ENCODE data around the gene PAWR.
"Not testable (repeated sequence)": the region's sequence is repeated elsewhere in the genome, so short reads cannot be mapped to it uniquely, and the experiment has no call there.

The PAWR gene

DNA sequence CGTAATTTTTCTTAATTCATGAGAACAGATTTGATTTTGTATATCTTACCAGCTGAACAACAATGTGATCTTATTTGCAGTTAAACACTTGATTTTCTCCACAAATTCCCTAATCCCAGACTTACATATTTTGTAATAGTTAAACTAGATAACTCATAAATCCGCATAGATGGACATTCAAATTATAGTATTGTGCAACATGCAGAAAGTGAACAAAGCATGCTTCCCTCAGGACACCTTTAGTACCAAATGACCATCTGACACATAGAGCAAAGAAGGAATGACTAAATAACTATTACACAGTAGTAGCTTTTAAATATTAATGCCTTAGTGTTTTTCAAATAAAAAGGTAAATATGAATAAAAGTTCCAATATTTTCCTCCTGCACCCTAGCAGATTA, 88.9 kb downstream of the PAWR start:
- H3K4me1 Mint-ChIP-seq (ENCODE audit: low read depth): no peaks in the 10 kb centered on the region
- H3K27ac Mint-ChIP-seq: no peak overlapping the region
- no peaks in the 10 kb centered on the region for H3K36me3 Mint-ChIP-seq
- H3K27me3 Mint-ChIP-seq: peaks cover 3% of the 10 kb centered on the region
- H3K4me3 Mint-ChIP-seq: no peak overlapping the region
- no peaks in the 10 kb centered on the region for H3K9me3 Mint-ChIP-seq (ENCODE audit: low read depth)

DNA sequence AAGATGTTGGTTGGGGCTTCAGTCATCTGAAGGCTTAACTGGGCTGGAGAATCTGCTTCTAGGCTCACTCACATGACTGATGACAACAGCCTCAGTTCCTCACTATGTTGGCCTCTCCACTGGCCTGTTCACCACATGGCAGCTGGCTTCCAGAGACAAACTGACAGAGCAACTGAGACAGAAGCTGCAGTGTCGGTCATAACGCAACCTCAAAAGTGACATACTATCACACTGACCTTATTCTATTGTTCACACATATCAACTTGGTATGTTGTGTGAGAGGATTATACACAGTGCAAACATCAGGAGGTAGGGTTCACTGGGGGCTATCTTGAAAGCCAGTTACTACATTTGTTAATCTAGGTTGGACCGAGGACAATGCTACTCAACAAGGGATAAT, 92.9 kb downstream of the PAWR start:
- no peak overlapping the region for H3K4me3 Mint-ChIP-seq
- H3K9me3 Mint-ChIP-seq (ENCODE audit: low read depth): no peaks in the 10 kb centered on the region
- H3K36me3 Mint-ChIP-seq: no peaks in the 10 kb centered on the region
- H3K4me1 Mint-ChIP-seq (ENCODE audit: low read depth): no peaks in the 10 kb centered on the region
- H3K27me3 Mint-ChIP-seq: no peaks in the 10 kb centered on the region
- no peak overlapping the region for H3K27ac Mint-ChIP-seq

DNA sequence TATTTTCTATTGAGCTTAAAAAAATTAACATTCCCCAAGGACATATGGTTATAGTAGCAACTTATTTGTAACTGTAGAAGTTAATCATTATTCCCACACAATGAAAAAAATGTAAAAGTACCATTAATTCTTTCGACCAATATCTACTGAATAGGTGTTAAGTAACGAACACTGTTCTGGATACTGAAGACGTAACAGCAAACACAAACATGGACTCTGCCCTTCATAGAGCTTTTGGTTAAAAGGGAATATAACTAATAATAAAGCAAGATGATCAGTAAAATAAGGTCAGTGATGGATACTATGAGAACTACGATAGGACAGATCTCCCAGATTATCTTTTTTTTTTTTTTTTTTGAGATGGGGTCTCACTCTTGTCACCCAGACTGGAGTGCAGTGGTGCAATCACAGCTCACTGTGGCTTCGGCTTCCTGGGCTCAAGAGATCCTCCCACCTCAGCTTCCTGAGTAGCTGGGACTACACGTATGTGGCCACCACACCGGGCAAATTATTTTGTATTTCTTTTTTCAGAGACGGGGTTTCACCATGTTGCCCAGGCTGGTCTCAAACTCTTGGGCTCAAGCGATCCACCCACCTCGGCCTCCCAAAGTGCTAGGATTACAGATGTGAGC, 93.9 kb downstream of the PAWR start:
- H3K36me3 Mint-ChIP-seq: no peaks in the 10 kb centered on the region
- no peaks in the 10 kb centered on the region for H3K9me3 Mint-ChIP-seq (ENCODE audit: low read depth)
- no peak overlapping the region for H3K27ac Mint-ChIP-seq
- H3K4me3 Mint-ChIP-seq: no peak overlapping the region
- no peaks in the 10 kb centered on the region for H3K4me1 Mint-ChIP-seq (ENCODE audit: low read depth)
- no peaks in the 10 kb centered on the region for H3K27me3 Mint-ChIP-seq

DNA sequence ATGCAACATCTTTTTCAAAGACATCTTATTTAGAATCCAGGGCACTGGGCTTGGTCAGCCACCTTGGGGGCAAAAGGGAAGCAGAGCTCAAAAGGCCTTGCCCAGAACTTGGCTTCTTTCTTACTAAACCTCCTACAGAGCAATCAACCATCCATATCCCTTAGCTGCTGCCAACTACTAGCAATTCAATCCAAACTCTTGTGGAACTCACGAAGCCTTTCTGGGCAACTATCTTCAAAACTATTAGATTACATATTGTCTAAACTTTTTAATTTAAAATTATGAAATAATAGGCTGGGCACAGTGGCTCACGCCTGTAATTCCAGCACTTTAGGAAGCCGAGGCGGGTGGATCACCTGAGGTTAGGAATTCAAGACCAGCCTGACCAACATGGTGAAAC, 95.5 kb downstream of the PAWR start:
- H3K4me1 Mint-ChIP-seq (ENCODE audit: low read depth): no peaks in the 10 kb centered on the region
- no peaks in the 10 kb centered on the region for H3K27me3 Mint-ChIP-seq
- H3K4me3 Mint-ChIP-seq: no peak overlapping the region
- no peak overlapping the region for H3K27ac Mint-ChIP-seq
- H3K36me3 Mint-ChIP-seq: no peaks in the 10 kb centered on the region
- H3K9me3 Mint-ChIP-seq (ENCODE audit: low read depth): no peaks in the 10 kb centered on the region

DNA sequence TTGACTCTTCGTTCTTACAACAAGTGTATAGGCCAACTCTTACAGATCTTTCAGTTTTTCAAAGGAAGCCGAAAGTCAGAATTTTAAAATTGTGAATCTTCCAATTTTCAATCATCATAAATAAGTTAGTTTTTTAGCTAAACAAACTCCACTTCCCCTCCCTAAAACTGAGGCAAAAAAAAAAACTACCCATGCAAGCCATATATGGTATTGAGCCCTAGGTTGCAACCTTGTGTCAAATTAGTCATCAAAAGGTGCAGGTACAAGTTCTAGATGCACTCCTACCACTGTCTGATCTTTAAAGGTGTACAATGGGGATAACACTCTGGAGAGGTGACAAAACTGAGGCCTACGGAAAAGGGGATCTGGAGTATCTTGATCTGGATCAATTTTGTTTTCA, 97.9 kb downstream of the PAWR start:
- Mint-ChIP-seq H3K9me3 (ENCODE audit: low read depth) (no peaks in the 10 kb centered on the region), H3K4me1 (ENCODE audit: low read depth) (no peaks in the 10 kb centered on the region), H3K27ac (no peak overlapping the region), H3K27me3 (no peaks in the 10 kb centered on the region), H3K36me3 (no peaks in the 10 kb centered on the region), H3K4me3 (no peak overlapping the region)

DNA sequence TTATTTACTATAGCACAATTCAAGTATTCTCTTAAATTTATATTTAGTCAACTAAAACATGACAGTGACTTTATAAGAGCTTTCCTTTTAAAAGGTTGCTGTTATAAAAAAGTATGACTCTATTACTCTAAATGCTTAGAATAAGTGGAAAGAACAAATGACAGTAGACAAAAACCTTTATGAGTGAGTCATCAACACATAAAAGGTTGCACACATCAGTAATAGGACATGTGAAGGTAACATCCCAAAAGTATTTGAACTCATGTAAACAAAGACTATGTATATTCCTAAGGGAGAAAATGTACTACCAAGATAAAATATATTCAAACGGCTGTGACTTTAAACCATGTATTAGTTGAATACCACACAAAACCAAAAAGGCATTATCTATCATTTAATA, 98.8 kb downstream of the PAWR start:
- no peaks in the 10 kb centered on the region for H3K27me3 Mint-ChIP-seq
- no peaks in the 10 kb centered on the region for H3K9me3 Mint-ChIP-seq (ENCODE audit: low read depth)
- no peaks in the 10 kb centered on the region for H3K36me3 Mint-ChIP-seq
- no peak overlapping the region for H3K27ac Mint-ChIP-seq
- no peak overlapping the region for H3K4me3 Mint-ChIP-seq
- H3K4me1 Mint-ChIP-seq (ENCODE audit: low read depth): no peaks in the 10 kb centered on the region

DNA sequence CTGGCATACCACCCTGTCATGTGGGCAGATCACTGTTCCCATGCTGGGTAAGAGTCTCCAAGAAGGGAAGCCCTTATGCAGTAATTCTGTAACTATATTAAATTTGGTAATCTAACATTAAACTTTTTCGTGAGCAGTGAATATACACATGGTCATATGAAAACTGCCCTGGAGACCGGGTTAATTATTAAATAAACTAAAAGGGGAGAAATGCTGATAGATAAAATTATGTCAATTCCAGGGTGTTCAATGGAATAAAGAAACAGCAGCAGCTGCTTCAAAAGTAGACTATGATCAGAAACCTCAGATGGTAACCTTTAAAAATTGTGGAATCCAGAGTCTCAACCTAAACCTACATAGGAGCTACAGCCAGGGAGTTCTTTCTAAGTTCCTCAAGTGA, 100.0 kb downstream of the PAWR start:
- H3K27me3 Mint-ChIP-seq: no peaks in the 10 kb centered on the region
- no peaks in the 10 kb centered on the region for H3K4me1 Mint-ChIP-seq (ENCODE audit: low read depth)

DNA sequence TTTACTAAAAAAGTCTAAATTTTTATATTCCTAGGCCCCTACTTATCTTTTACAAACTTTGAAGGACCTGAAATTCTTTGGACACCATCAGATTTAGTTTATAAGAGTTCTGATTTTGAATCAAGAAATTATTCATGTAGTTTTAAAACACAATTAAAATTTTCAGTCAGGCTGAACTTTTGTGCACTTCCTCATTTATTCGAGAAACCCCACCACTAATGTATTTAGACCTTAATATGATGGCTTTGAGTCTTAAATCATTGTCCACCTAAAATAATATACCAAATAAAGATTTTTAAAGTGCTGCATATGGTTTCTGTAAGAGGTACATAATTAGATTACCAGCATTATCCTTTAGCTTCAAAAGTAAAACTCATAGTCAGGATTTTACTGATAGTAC, 103.4 kb downstream of the PAWR start:
- no peak overlapping the region for H3K27ac Mint-ChIP-seq
- H3K9me3 Mint-ChIP-seq (ENCODE audit: low read depth): no peaks in the 10 kb centered on the region
- H3K4me1 Mint-ChIP-seq (ENCODE audit: low read depth): no peaks in the 10 kb centered on the region
- H3K36me3 Mint-ChIP-seq: no peaks in the 10 kb centered on the region
- no peaks in the 10 kb centered on the region for H3K27me3 Mint-ChIP-seq
- no peak overlapping the region for H3K4me3 Mint-ChIP-seq

More for the DNA sequence above, 100.0 kb downstream of the PAWR start:
- Mint-ChIP-seq H3K9me3 (ENCODE audit: low read depth) (no peaks in the 10 kb centered on the region), H3K36me3 (no peaks in the 10 kb centered on the region), H3K27ac (no peak overlapping the region), H3K4me3 (no peak overlapping the region)

DNA sequence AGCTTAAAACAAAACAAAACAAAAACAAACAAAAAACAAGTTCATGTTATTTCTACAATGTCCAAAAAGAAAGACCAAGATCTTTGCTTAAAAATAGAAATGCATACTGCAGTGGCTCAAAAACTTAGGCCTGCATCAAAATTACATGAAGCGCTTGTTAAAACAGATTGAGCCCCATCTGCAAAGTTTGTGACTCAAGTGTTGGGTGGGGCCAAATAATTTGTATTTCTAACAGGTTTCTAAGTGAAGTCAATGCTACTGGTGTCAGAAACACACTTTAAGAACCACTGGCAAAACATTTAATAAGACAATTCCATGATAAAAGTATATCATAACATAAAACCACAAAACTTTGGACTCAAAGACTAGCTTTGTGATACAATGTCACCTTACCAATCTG, 105.6 kb downstream of the PAWR start:
- no peaks in the 10 kb centered on the region for H3K9me3 Mint-ChIP-seq (ENCODE audit: low read depth)
- no peaks in the 10 kb centered on the region for H3K4me1 Mint-ChIP-seq (ENCODE audit: low read depth)
- H3K36me3 Mint-ChIP-seq: no peaks in the 10 kb centered on the region
- no peak overlapping the region for H3K4me3 Mint-ChIP-seq
- no peak overlapping the region for H3K27ac Mint-ChIP-seq
- H3K27me3 Mint-ChIP-seq: no peaks in the 10 kb centered on the region

DNA sequence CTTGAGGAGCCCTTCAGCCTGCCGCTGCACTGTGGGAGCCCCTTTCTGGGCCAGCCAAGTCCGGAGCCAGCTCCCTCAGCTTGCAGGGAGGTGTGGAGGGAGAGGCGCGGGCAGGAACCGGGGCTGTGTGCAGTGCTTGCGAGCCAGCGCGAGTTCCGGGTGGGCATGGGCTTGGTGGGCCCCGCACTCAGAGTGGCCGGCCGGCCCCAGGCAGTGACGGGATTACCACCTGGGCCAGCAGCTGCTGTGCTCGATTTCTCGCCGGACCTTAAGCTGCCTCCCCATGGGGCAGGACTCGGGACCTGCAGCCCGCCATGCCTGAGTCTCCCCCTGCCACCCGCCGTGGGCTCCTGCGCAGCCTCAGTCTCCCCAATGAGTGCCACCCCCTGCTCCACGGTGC, 116.9 kb downstream of the PAWR start:
- H3K36me3 Mint-ChIP-seq: peaks cover 2% of the 10 kb centered on the region
- no peak overlapping the region for H3K27ac Mint-ChIP-seq
- no peaks in the 10 kb centered on the region for H3K27me3 Mint-ChIP-seq
- no peak overlapping the region for H3K4me3 Mint-ChIP-seq
- H3K9me3 Mint-ChIP-seq (ENCODE audit: low read depth): peaks cover 5% of the 10 kb centered on the region
- H3K4me1 Mint-ChIP-seq (ENCODE audit: low read depth): no peaks in the 10 kb centered on the region

DNA sequence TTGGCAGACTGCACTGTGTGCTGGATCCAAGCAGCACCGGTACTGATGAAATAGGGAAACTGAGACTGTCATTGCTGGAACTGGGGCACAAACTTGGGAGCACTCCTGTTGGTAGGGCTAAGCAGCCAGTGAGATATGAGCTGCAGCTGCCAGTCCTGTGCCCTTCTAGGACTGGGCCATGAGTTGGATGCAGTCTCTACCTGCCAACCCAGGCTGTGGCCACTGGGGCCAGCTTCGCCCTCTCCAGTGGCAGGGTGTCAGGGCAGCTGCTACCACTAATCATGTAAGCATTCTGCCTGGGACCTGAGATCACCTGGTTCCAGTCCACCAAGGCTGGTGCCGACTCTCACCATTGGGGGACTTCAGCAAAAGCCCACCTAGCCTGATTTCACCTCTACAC, 121.1 kb downstream of the PAWR start:
- no peak overlapping the region for H3K4me3 Mint-ChIP-seq
- H3K4me1 Mint-ChIP-seq (ENCODE audit: low read depth): no peaks in the 10 kb centered on the region
- peaks cover 1% of the 10 kb centered on the region for H3K27me3 Mint-ChIP-seq
- H3K36me3 Mint-ChIP-seq: peaks cover 2% of the 10 kb centered on the region
- peaks cover 5% of the 10 kb centered on the region for H3K9me3 Mint-ChIP-seq (ENCODE audit: low read depth)
- no peak overlapping the region for H3K27ac Mint-ChIP-seq

DNA sequence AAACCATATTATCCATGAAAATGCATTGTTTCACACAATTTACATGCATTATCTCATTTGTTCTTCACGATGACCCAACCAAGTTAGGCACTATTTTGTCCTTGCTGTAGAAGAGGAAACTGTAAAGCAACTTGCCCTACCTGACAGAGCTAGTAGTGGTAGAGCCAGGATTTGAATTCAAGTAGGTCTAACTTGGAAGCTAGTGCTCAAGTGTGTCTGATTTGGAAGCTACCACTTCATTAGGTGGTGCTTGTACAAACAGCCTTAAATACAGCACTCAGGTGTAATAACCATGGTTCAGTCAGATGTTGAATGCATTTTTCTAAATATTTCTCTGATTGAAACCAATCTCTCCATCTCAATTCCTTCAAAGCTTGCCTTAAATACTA, 123.6 kb downstream of the PAWR start:
- Mint-ChIP-seq H3K4me1 (ENCODE audit: low read depth) (no peaks in the 10 kb centered on the region), H3K4me3 (no peak overlapping the region), H3K27me3 (peaks cover 1% of the 10 kb centered on the region), H3K27ac (no peak overlapping the region), H3K36me3 (no peaks in the 10 kb centered on the region), H3K9me3 (ENCODE audit: low read depth) (no peaks in the 10 kb centered on the region)

DNA sequence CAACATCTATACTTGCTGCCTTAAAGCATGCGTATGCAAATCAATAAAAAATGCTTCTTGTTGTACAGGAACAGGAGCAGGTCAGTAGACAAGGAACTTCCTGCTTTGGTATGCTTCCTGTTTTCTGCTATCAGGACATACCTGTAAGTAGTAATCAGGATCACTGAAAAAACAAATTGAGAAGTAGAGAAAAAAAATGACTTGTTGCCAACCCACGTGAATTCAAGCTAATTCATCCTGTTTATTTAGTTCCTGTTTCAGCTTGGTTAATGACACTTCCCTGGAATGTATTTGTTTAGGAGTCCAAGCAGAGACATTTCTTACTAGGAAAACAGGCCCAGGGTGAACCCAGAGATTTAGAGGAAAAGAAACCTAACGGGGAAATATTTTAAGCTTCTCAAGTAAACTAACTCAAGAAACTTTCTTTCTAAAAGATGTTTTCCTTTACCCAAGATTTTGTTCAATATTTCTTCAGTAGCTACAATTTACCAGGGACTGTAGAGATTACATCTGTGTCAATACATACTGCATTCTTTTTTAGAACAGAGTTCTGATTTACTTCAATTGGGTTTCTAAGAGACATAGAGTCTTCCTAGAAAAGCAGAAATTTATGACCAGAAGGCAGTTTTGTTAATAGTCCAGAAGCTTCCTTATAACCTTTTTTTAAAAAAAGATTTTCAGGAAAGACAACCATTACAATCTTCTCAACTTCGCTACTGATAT, 124.2 kb downstream of the PAWR start:
- Mint-ChIP-seq H3K27me3 (peaks cover 1% of the 10 kb centered on the region), H3K27ac (no peak overlapping the region), H3K9me3 (ENCODE audit: low read depth) (no peaks in the 10 kb centered on the region), H3K4me1 (ENCODE audit: low read depth) (no peaks in the 10 kb centered on the region), H3K4me3 (no peak overlapping the region), H3K36me3 (no peaks in the 10 kb centered on the region)

DNA sequence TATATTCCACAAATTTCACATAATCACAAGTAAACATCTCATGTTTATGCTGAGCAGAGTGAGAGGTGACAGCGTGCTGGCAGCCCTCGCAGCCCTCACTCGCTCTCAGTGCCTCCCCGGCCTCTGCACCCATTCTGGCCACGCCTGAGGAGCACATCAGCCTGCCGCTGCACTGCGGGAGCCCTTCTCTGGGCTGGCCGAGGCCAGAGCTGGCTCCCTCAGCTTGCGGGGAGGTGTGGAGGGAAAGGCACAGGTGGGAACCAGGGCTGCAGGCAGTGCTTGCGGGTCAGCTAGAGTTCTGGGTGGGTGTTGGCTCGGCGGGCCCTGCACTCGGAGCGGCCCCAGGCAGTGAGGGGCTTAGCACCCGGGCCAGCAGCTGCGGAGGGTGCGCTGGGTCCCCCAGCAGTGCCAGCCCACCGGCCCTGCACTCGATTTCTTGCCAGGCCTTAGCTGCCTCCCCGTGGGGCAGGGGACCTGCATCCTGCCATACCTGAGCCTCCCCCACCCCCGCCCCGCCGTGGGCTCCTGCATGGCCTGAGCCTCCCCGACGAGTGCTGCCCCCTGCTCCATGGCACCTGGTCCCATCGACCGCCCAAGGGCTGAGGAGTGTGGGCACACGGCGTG, 125.9 kb downstream of the PAWR start:
- not testable (repeated sequence) for H3K27me3 Mint-ChIP-seq

DNA sequence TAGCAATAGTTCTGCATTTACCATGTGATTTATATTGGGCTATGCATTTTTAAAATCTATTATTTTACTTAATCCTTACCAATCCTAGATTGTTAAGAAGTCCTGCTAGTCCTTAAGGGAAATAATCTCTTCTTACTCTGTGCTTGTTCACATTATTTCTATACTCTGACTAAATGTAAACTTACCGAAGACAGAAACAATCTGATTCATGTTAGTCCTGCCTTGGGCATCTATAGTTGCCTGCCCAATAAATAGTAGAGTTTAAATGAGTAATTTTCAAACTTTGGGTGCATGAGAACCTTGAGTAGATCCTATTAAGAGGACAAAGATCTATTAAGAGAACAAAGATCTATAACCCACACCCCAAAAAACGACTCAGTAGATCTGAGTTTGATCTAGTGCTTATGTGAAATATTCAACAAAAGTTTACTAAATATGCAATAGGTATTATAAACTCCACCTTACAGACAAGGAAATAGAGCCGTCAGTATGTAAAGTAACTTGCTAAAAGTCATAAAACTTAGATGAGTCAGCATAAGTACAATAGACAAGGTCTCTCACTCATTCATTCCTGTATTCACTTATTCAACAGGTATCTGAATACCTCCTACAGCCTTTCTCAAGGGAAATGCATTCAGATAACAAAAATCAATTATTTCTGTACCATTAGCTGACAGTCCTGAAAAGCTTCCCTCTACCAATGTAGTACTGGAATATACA, 127.6 kb downstream of the PAWR start:
- no peak overlapping the region for H3K4me3 Mint-ChIP-seq
- no peak overlapping the region for H3K27ac Mint-ChIP-seq
- no peaks in the 10 kb centered on the region for H3K36me3 Mint-ChIP-seq
- peaks cover 1% of the 10 kb centered on the region for H3K27me3 Mint-ChIP-seq
- H3K9me3 Mint-ChIP-seq (ENCODE audit: low read depth): no peaks in the 10 kb centered on the region
- H3K4me1 Mint-ChIP-seq (ENCODE audit: low read depth): no peaks in the 10 kb centered on the region

More for the DNA sequence above, 125.9 kb downstream of the PAWR start:
- H3K4me1 Mint-ChIP-seq (ENCODE audit: low read depth); H3K9me3 Mint-ChIP-seq (ENCODE audit: low read depth); H3K4me3 Mint-ChIP-seq; H3K27ac Mint-ChIP-seq; H3K36me3 Mint-ChIP-seq: not testable (repeated sequence)
